Mesangial cell (primary cell): ENCODE results near the gene ZBTB8OS. TPM values are rescaled to one million over a fixed set of nuclear protein-coding genes. Genes with fewer than 3 reads are reported as not detected.

Experiments
- total RNA-seq: library from RNA; depleted of rRNA; stranded (reverse); fragments of >200 nt; gene quantifications from 2 replicates; pipeline ENCODE4 v1.2.3, GENCODE V29; 2015

Gene ZBTB8OS
- total RNA-seq, result 18.7 and 18.8 TPM in 2 replicates

DNA sequence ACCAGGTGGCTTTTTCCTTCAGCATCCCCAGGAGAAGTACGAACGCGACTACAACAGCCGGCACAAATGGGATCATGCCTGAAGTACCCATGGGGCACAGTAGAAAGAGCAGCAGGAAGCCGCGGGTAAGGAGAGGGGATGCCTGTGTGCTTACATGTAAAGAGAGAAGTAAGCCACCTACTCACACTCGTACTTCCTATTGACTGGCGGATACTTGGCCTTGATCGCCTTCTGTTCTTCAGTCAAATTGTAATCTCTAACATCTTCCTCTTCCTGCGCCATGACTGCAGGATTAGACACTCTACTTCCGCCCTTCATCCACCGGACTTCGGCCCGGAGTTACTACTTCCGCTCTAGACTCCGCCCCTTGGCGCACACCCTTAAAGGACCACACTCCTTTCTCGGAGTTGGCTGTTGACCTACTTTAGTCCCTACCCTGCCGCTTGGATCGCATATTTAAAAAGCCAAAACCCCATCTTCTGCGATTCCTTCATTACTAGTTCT is at the start of gene ZBTB8OS:
TSS of gene ZBTB8OS (minus strand) at position 303 of the 504 bp plus-strand sequence. CDS start at position 282, 21 bp downstream.

DNA sequence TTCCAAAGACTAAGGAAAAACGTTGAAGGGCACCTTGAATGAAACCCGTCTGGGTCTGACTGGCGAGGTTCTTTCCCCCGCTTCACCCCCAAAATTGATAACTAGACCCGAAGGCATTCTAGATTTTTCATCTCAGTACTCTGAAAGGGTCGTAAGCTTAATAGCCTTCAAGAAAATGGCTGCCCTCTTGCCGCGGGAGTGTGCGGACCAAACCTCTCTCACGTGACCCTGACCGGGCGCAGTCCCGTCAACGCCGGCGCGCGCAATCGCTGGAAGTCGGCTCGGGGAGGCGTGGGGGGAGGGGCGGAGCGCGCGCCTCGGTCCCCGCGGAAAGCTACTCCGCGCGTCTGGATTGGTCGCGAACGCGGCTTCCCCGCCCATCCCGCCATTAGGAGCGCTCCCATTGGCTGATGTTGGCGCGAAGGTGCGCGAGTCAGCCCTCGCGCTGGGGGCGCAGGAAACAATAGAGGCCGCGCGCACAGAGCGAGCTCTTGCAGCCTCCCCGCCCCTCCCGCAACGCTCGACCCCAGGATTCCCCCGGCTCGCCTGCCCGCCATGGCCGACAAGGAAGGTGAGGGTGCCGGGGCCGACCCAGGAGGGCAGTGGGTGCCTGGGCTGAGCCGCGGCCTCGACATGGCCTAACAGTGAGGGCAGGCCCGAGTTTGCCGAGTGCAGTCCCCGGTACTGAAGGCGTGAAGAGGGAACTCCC is 556 bp upstream of the ZBTB8OS start, which contains the start of gene RBBP4:
TSS of gene RBBP4 (plus strand) at position 457 of the 709 bp plus-strand sequence. CDS start at position 556, 99 bp downstream.

Other genes starting within 250 kb of the ZBTB8OS start
- gene ZBTB8B, start 185.5 kb downstream of the ZBTB8OS start, total RNA-seq, result under 0.01 TPM in 1 of 2 replicates, not detected in the other
- 3.6 and 7.7 TPM in 2 replicates for gene ZBTB8A, start 111.1 kb downstream of the ZBTB8OS start, total RNA-seq
- gene RBBP4, start 658 bp upstream of the ZBTB8OS start, total RNA-seq, result 165 and 184 TPM in 2 replicates
- gene SYNC, start 52.2 kb upstream of the ZBTB8OS start, total RNA-seq, result 13.5 and 19.3 TPM in 2 replicates
- 82.0 and 114 TPM in 2 replicates for gene YARS1, start 166.8 kb upstream of the ZBTB8OS start, total RNA-seq
- 11.7 and 12.8 TPM in 2 replicates for gene S100PBP, start 167.1 kb upstream of the ZBTB8OS start, total RNA-seq
- 0.51 and 0.81 TPM in 2 replicates for gene FNDC5, start 220.4 kb upstream of the ZBTB8OS start, total RNA-seq
- 1.1 TPM in 1 of 2 replicates, not detected in the other for gene HPCA, start 235.9 kb upstream of the ZBTB8OS start, total RNA-seq